NCI-H187 (cell line): ENCODE measurements around the gene DHRS7.
"Not testable (repeated sequence)": the region's sequence is repeated elsewhere in the genome, so short reads cannot be mapped to it uniquely, and the experiment has no call there.

Source experiments
- DNase-seq, 2 experiments: peaks; one replicate each; lab custom pipeline; 2025; lab: John Stamatoyannopoulos, UW

Gene DHRS7

DNA sequence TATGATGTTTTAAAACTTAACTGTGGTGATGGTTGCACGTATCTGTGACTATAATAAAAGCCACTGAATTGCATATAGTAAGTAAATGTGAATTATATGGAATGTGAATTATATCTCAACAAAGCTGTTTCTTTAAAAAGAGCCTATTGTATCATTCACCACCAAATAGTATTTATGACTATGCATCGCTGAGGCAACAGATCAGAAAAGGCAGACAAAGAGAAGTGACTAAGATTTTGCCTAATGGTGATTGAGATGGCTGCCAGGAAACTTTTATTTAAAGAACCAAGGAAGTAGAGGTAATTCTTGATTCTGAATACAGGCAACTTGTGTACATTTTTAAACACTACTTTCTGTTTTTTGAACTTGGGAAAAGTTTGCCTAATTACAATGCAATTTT is 31.7 kb downstream of the DHRS7 start:
- no peak for DNase-seq

DNA sequence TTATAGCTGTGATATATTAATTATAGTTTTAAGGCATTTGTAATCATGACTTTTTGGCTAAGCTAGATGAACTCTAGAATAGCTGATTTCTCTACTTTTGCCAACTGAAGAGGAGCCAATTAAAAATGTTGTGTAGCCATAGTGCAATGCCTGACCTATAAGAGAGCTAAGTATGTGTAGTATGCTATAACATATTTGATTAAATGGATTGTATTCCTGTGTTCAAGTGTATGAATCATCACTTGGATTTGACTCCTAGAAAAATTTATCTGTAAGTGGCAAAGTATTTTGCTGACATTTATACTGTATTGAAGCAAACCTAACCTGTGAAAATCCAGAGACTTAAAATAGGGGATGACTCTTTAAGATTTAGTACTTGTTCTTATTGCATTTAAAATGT is 39.3 kb downstream of the DHRS7 start:
- no peak for DNase-seq

DNA sequence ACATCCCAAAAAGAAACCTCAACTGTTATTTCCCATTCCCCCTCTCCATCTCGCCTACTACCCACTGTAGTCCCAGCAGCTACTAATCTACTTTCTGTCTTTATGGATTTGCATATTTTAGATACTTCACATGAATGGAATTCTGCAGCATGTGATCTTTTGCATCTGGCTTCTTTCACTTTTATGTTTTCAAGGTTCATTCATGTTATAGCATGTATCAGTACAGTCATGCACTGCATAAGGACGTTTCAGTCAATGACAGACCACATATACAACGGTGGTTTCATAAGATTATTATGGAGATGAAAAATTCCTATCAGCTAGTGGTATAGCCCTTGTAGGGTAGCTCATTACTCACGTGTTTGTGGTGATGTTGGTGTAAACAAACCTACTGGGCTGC is 49.0 kb downstream of the DHRS7 start:
- no peak for DNase-seq

DNA sequence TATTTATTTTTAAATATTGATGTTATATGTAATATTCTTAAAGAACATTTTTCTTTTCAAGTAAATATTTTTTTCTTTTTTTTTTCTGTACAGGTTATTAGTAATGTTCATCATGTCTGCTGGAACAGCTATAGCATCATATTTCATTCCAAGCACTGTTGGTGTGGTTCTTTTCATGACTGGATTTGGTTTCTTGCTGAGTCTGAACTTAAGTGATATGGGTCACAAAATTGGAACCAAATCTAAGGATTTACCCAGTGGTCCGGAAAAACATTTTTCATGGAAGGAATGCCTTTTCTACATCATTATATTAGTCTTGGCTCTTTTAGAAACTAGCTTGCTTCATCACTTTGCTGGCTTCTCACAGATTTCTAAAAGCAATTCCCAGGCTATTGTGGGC is 50.3 kb downstream of the DHRS7 start:
- no peak for DNase-seq

DNA sequence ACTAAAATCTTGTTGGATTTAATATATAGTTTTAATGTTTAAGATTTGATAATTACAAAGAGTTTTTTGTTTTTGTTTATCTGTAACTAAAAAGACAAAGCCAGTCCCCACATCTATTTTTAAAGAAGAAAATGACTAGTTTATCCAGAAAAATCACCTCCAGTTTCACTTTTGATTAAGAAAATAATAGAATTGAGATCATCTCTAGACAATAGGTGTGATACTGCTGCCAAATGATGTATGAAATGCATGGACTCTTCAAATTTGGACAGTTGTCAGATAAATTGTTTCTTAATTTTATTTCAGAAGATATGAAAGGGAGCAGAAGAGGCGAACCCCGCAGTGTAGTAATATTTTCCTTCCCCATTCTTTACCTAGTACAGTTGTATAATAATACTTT is 53.5 kb downstream of the DHRS7 start:
- no peak for DNase-seq

DNA sequence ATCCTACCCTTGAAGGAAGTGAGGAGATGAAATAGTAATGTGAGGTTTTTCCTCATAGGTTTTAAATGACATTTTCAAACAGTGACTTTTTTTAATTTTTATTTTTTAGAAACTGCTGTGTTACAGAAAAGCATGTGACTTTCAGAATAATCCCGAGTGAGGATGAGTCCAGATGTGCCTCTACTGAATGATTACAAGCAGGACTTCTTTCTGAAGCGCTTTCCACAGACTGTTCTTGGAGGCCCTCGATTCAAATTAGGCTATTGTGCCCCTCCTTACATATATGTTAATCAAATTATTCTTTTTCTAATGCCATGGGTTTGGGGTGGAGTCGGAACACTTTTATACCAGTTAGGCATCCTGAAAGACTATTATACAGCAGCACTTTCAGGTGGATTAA is 57.7 kb downstream of the DHRS7 start:
- DNase-seq = no peak

DNA sequence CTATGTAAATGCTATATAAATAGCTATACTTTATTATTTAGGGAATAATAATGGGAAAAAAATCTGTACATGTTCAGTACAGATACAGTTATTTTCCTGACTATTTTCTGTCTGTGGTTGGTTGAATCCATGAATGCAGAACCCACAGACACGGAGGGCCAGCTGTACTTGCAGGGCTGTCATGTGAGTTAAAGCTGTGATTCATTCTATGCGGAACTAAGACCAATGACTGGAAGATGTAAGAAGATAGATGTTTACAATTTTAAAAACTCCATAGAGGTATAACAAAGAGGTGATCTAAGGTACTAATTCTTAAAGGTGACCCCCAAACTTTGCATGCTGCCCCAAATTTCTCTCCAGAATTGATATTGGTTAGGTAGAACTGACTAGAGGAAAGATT is 58.9 kb downstream of the DHRS7 start:
- no peak for DNase-seq

DNA sequence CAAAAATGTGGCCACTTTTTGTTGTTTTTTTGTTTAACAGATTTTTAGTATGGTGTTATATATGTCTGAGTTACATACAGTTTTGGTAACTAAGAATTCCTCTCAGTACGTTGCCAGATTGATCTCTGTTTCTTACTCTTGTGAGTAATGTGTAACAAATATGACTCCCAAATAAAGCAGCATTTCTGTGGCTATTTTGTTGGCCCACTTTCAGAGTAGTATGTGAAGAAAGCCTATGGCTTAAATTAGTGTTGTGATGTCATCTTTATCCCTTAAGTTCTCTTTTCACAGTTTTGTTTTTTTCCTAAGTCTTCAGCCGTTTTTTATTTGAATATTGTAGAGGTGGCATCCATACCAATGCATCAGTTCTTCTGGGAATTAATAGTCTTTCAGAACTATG is 62.8 kb downstream of the DHRS7 start:
- no peak for DNase-seq

DNA sequence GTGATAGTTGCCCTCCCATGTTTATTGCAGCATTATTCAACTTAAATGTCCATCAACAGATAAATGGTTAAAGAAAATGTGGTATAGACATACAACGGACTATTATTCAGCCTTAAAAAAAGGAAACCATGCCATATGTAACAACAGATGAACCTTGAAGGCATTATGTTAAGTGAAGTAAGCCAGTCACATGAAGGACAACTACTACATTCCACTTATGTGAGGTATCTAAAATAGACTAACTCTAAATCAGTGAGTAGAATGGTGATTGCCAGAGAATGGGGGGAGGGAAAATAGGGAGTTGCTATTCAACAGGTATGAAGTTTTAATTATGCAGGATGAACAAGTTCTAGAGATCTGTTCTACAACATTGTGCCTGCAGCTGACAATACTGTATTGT is 63.4 kb downstream of the DHRS7 start:
- DNase-seq = no peak

DNA sequence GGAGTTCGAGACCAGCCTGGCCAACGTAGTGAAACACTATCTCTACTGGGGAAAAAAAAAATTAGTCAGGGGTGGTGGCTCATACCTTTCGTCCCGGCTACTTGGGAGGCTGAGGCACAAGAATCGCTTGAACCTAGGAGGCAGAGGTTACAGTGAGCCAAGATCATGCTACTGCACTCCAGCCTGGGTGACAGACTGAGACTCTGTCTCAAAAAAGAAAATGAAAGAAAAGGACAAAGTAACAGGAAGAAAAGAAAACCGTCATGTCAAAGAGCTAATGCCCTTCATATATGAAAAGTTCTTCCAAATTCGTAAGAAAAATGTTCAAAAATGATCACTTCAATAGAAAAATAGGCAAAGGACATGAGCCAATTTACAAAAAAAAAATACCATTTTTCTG is 65.3 kb downstream of the DHRS7 start:
- DNase-seq = not testable (repeated sequence)

DNA sequence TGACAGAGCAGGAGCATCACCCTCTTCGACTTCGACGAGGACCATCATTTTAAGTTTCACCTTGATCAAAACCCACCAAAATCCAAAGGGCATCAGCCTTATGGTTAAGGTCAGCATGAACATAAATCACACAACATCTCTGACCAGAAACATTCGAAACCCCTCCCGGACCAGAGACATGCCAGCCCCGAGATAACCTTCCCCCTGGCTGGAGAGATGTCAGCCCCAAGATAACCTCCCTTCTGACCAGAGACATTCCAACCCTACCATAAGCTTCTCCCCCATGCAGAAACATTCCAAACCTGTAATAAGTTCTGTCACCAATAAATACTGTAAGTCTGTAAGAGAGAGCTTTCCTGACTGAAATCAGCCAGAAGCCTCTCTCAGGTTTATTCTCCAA is 67.2 kb downstream of the DHRS7 start:
- DNase-seq = no peak

DNA sequence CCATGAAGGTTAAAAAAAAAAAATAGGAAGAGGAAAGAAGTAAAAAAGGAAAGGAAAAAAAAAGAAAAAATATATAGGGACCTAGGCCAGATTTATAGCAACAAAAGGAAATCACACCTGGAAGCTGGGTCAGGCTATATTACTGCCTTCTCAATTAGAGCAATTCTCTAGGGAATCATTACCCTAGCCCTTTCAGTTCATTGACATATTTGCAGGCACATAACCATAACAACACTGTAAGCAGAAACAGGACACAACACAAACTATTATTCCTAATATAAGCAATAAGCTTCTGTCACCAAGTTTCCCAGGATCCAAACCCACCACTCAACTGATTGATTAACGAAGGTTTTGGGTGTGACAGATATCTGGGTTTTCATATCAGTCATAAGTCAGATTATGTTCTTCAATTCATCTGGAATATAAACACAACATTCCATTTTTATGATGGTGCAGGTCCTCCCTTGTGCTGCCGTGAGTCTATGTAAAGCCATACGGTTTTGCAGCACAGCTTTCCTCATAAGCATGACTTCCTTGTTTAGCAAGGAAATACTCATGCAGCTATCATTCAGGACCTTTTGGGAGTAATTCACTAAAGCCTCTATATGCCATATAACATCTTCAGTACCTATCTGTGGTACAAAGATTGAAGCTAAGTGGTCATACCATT is 69.3 kb downstream of the DHRS7 start:
- DNase-seq = no peak

DNA sequence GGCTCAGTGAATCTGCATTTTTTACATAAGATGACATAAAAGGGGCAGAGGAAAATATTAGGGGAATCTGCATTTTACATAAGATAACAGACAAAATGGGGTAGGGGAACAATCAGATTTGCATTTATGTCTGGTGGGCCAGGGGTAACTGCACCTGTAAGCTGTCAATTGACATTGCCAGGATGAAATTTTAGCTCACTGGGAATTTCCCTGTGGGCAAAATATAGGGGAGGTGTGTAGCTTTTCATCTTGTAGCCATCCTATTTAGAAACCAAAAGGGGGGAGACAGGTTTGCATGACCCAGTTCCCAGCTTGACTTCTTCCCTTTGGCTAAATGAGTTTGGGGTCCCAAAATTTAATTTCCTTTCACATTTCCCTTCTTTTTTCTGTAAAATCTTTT is 70.0 kb downstream of the DHRS7 start:
- no peak for DNase-seq

DNA sequence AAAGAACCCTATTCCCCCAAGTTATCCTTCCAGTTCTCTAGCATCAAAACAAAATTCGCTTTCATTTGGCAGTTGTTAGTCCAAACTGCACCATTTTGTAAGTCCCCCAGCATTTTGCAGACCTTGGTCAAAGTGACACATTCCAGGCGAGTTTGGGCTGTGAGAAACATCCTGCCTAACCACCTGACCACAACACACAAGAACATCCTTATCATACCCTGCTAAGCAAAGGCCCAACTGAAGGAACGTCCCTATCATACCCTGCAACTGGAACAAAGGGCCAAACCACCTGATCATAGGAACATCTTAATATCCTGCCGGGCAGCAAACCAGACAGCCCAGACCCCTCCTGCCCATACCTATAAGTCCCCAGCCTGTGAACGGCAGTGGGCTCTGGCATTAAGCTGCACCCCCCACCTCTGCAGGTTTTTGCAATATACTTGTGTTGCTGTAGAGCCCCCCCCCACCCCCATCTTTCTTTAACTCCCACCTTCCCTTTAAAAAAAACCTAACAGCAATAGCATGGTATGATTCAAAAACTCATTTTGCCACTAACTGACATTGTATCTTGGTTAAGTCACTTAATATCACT is 70.8 kb downstream of the DHRS7 start:
- no peak for DNase-seq
